ENCODE data around the gene ZNF664. TPM values are rescaled to one million over a fixed set of nuclear protein-coding genes. Genes with fewer than 3 reads are reported as not detected.

Gene ZNF664
- total RNA-seq, 2 experiments from 2014 or later: 45.6 to 59.8 TPM

- H3K9me3 ChIP-seq (ENCODE audit: low read length): no peaks in the 10 kb centered on the region
- no peak overlapping the region for H3K27ac ChIP-seq (ENCODE audit: low read depth, low read length, poor library complexity, severe bottlenecking)
- intact Hi-C loops (cut with micrococcal nuclease; ENCODE audit: unreplicated experiment): no loop called here
- DNase-seq (ENCODE audit: low spot score): no peak
- CTCF ChIA-PET (ENCODE audit: unreplicated experiment): no interaction called here
- no peak overlapping the region for H2AFZ ChIP-seq (ENCODE audit: low read length)
- H3K9me2 ChIP-seq (ENCODE audit: insufficient read depth, low read length): no peaks in the 10 kb centered on the region
- no peaks in the 10 kb centered on the region for H3K79me2 ChIP-seq (ENCODE audit: insufficient read depth, low read depth, low read length)
- TF ChIP-seq EZH2phosphoT487 (IDR thresholded peaks at IDR 0.05; ENCODE audit: borderline replicate concordance, low read depth, low read length): no peak
- TF ChIP-seq, protein P1, sequence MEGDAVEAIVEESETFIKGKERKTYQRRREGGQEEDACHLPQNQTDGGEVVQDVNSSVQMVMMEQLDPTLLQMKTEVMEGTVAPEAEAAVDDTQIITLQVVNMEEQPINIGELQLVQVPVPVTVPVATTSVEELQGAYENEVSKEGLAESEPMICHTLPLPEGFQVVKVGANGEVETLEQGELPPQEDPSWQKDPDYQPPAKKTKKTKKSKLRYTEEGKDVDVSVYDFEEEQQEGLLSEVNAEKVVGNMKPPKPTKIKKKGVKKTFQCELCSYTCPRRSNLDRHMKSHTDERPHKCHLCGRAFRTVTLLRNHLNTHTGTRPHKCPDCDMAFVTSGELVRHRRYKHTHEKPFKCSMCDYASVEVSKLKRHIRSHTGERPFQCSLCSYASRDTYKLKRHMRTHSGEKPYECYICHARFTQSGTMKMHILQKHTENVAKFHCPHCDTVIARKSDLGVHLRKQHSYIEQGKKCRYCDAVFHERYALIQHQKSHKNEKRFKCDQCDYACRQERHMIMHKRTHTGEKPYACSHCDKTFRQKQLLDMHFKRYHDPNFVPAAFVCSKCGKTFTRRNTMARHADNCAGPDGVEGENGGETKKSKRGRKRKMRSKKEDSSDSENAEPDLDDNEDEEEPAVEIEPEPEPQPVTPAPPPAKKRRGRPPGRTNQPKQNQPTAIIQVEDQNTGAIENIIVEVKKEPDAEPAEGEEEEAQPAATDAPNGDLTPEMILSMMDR (conservative IDR thresholded peaks at IDR 0.05; ENCODE audit: low read length): no peak
- POLR2A ChIA-PET: interaction anchor here (0.6 kb wide), 1 partner anchor 1363 kb away, joined by 3 read pairs; no protein-coding TSS in a partner anchor
- BruUV-seq (replicated peaks): no TSS peak
- H3K36me3 ChIP-seq (ENCODE audit: insufficient read depth, low read length): no peaks in the 10 kb centered on the region
- no peak overlapping the region for H3K4me2 ChIP-seq (ENCODE audit: low read length)
- H3K4me1 ChIP-seq (ENCODE audit: insufficient read depth, low read length, poor library complexity, severe bottlenecking): no peaks in the 10 kb centered on the region
- H3K4me3 ChIP-seq (ENCODE audit: low read depth, low read length, poor library complexity, severe bottlenecking): no peak overlapping the region
- H4K20me1 ChIP-seq (ENCODE audit: insufficient read depth, low read length): no peaks in the 10 kb centered on the region
Observed at GRCh38 chr12:123962513-123962912, 10.5 kb upstream of the ZNF664 start.

DNA sequence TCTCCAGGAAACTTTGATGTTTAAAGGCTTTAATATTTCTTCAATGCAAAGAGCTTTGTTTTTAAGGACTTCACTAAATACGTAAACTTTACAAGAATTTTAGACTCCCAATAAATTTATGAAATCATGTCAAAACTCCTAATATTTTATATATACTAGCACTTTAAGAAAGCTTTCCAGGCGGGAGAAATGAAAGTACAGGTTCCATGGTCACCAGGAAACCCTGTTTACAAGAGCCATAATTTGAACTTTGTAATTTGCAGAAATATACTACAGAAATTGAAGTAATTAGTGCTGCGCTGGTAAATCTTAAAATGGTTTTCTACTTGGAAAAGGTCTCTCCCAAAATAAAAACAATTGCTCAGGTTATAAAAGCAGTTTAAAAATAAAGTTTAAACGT, 9.2 kb upstream of the ZNF664 start:
- no TSS peak for BruUV-seq (replicated peaks)
- Histone ChIP-seq H3K4me1 (ENCODE audit: insufficient read depth, low read length, poor library complexity, severe bottlenecking) (no peaks in the 10 kb centered on the region), H3K79me2 (ENCODE audit: insufficient read depth, low read depth, low read length) (no peaks in the 10 kb centered on the region), H4K20me1 (ENCODE audit: insufficient read depth, low read length) (no peaks in the 10 kb centered on the region), H3K9me3 (ENCODE audit: low read length) (no peaks in the 10 kb centered on the region), H3K9me2 (ENCODE audit: insufficient read depth, low read length) (no peaks in the 10 kb centered on the region), H3K4me2 (ENCODE audit: low read length) (no peak overlapping the region), H3K36me3 (ENCODE audit: insufficient read depth, low read length) (no peaks in the 10 kb centered on the region), H3K4me3 (ENCODE audit: low read depth, low read length, poor library complexity, severe bottlenecking) (no peak overlapping the region), H3K27ac (ENCODE audit: low read depth, low read length, poor library complexity, severe bottlenecking) (no peak overlapping the region), H2AFZ (ENCODE audit: low read length) (no peak overlapping the region)
- ChIA-PET CTCF (ENCODE audit: unreplicated experiment) (no interaction called here), POLR2A (no interaction called here)
- DNase-seq (ENCODE audit: low spot score): no peak
- intact Hi-C loops (cut with micrococcal nuclease; ENCODE audit: unreplicated experiment): no loop called here
- no peak for TF ChIP-seq EZH2phosphoT487 (IDR thresholded peaks at IDR 0.05; ENCODE audit: borderline replicate concordance, low read depth, low read length)
- TF ChIP-seq, protein P1 (conservative IDR thresholded peaks at IDR 0.05; ENCODE audit: low read length): no peak

- intact Hi-C loops (cut with micrococcal nuclease; ENCODE audit: unreplicated experiment): no loop called here
- Histone ChIP-seq H4K20me1 (ENCODE audit: insufficient read depth, low read length) (no peaks in the 10 kb centered on the region), H3K36me3 (ENCODE audit: insufficient read depth, low read length) (no peaks in the 10 kb centered on the region), H3K4me3 (ENCODE audit: low read depth, low read length, poor library complexity, severe bottlenecking) (no peak overlapping the region), H3K9me3 (ENCODE audit: low read length) (no peaks in the 10 kb centered on the region), H3K79me2 (ENCODE audit: insufficient read depth, low read depth, low read length) (no peaks in the 10 kb centered on the region), H3K9me2 (ENCODE audit: insufficient read depth, low read length) (no peaks in the 10 kb centered on the region), H2AFZ (ENCODE audit: low read length) (no peak overlapping the region), H3K27ac (ENCODE audit: low read depth, low read length, poor library complexity, severe bottlenecking) (no peak overlapping the region), H3K4me2 (ENCODE audit: low read length) (no peak overlapping the region), H3K4me1 (ENCODE audit: insufficient read depth, low read length, poor library complexity, severe bottlenecking) (no peaks in the 10 kb centered on the region)
- DNase-seq (ENCODE audit: low spot score): no peak
- ChIA-PET CTCF (ENCODE audit: unreplicated experiment) (no interaction called here), POLR2A (no interaction called here)
- no TSS peak for BruUV-seq (replicated peaks)
- TF ChIP-seq EZH2phosphoT487 (IDR thresholded peaks at IDR 0.05; ENCODE audit: borderline replicate concordance, low read depth, low read length): no peak
- TF ChIP-seq, protein P1 (conservative IDR thresholded peaks at IDR 0.05; ENCODE audit: low read length): no peak
Observed at GRCh38 chr12:123965382-123965781, 7.6 kb upstream of the ZNF664 start.
